SK-N-MC (cell line): Measurements from ENCODE around the gene SLCO4A1.
"Not testable (repeated sequence)": the region's sequence is repeated elsewhere in the genome, so short reads cannot be mapped to it uniquely, and the experiment has no call there.

ENCODE experiments used
- EZH2 ChIP-seq: fragments of 200-600 bp; sonication (generic); IDR thresholded peaks from one replicate; pipeline ENCODE4 v1.6.1; 2017; ENCODE audit warnings: antibody characterized with exemption
- FOXP2 ChIP-seq: optimal IDR thresholded peaks from 2 replicates; pipeline ENCODE3; 2011; ENCODE audit warnings: mild to moderate bottlenecking, moderate library complexity; ENCODE audit not compliant: insufficient read depth; ENCODE audit errors: extremely low read length, control extremely low read depth
- POLR2AphosphoS5 ChIP-seq: IDR thresholded peaks from 2 replicates; pipeline ENCODE4 v1.6.1; 2012; ENCODE audit warnings: mild to moderate bottlenecking, low read depth, low read length, borderline replicate concordance

DNA sequence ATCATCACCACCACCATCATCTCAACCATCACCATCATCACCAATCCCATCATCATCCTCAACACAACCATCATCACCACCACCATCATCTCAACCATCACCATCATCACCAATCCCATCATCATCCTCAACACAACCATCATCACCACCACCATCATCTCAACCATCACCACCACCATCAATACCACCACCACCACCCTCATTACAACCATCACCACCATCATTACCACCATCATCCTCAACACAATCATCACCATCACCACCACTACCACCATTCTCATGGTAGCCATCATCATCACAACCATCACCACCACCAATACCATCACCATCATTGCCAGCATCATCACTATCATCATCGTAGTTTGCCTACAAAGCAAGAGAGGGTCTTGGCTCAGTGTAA lies 14.9 kb upstream of the SLCO4A1 start:
- not testable (repeated sequence) for TF ChIP-seq EZH2, POLR2AphosphoS5, FOXP2
